Stimulated activated CD8-positive, alpha-beta memory T cell treated with anti-CD3 and anti-CD28 coated beads, Interleukin-12 subunit alpha, Interleukin-12 subunit beta, amount 100 ng/mL, for 24 hours (primary cell): ENCODE data around the gene TM4SF4.

Experiments
- DNase-seq: peaks from one replicate; pipeline ENCODE4 v3.0.0-alpha.2; 2020; ENCODE audit errors: extremely low read depth

Gene TM4SF4

GRCh38 chr3:149512073-149512782, 37.7 kb downstream of the TM4SF4 start:
- no peak for DNase-seq

GRCh38 chr3:149514471-149514870, 40.0 kb downstream of the TM4SF4 start:
- no peak for DNase-seq

- no peak for DNase-seq
Observed at GRCh38 chr3:149515249-149515648, 40.8 kb downstream of the TM4SF4 start.

- DNase-seq: no peak
Observed at GRCh38 chr3:149516920-149517319, 42.4 kb downstream of the TM4SF4 start.

GRCh38 chr3:149519912-149520311, 45.4 kb downstream of the TM4SF4 start:
- DNase-seq: no peak

- DNase-seq: no peak
Observed at GRCh38 chr3:149523512-149524299, 49.2 kb downstream of the TM4SF4 start.

GRCh38 chr3:149527531-149528339, 53.2 kb downstream of the TM4SF4 start:
- DNase-seq: no peak

- DNase-seq: no peak
Observed at GRCh38 chr3:149528340-149528650, 53.8 kb downstream of the TM4SF4 start.

GRCh38 chr3:149529099-149529498, 54.6 kb downstream of the TM4SF4 start:
- no peak for DNase-seq

GRCh38 chr3:149532489-149533180, 58.1 kb downstream of the TM4SF4 start:
- DNase-seq: no peak

- no peak for DNase-seq
Observed at GRCh38 chr3:149534082-149534481, 59.6 kb downstream of the TM4SF4 start.

GRCh38 chr3:149534671-149535332, 60.3 kb downstream of the TM4SF4 start:
- DNase-seq: no peak

- no peak for DNase-seq
Observed at GRCh38 chr3:149535333-149535685, 60.8 kb downstream of the TM4SF4 start.

GRCh38 chr3:149536429-149536828, 61.9 kb downstream of the TM4SF4 start:
- DNase-seq: no peak

- DNase-seq: no peak
Observed at GRCh38 chr3:149538371-149538770, 63.9 kb downstream of the TM4SF4 start.

- DNase-seq: no peak
Observed at GRCh38 chr3:149541091-149541491, 66.6 kb downstream of the TM4SF4 start.

- DNase-seq: no peak
Observed at GRCh38 chr3:149542375-149543312, 68.1 kb downstream of the TM4SF4 start.

- DNase-seq: no peak
Observed at GRCh38 chr3:149545049-149545448, 70.6 kb downstream of the TM4SF4 start.

GRCh38 chr3:149547413-149547812, 72.9 kb downstream of the TM4SF4 start:
- DNase-seq: no peak

GRCh38 chr3:149547954-149548668, 73.6 kb downstream of the TM4SF4 start:
- DNase-seq: no peak
